Heart right ventricle (tissue), 16 donors: ENCODE measurements around the gene INSL3. TPM values are rescaled to one million over a fixed set of nuclear protein-coding genes. Genes with fewer than 3 reads are reported as not detected.

Source experiments
- ATAC-seq, 8 donors: fragments of 200-7000 bp; cut with Tn5 transposase; one replicate each; pipeline ENCODE4 v1.9.1; 2020; ENCODE audit warnings: mild to moderate bottlenecking in 8 of 8, moderate library complexity in 8 of 8, moderate number of reproducible peaks in 1 of 8
- DNase-seq, 2 donors: peaks; one replicate each; pipeline ENCODE4 v3.0.0-alpha.2; 2020
- H3K27ac ChIP-seq, 10 donors: fragments of 200-600 bp; sonication (generic) in 2 of 10; one replicate each; pipeline versions ENCODE4 v1.5.0 to v1.8.0; 2020 to 2022; ENCODE audit warnings: mild to moderate bottlenecking in 3 of 10
- H3K27me3 ChIP-seq, 7 donors: fragments of 200-600 bp; one replicate each; pipeline ENCODE4 v1.8.0; 2021 to 2022; ENCODE audit warnings: mild to moderate bottlenecking in 2 of 7
- H3K36me3 ChIP-seq, 9 donors: fragments of 200-600 bp; sonication (generic) in 1 of 9; one replicate each; pipeline versions ENCODE4 v1.5.0 to v1.8.0; 2020 to 2022; ENCODE audit warnings: mild to moderate bottlenecking in 2 of 9
- H3K4me1 ChIP-seq, 9 donors: fragments of 200-600 bp; sonication (generic) in 1 of 9; one replicate each; pipeline versions ENCODE4 v1.5.0 to v1.8.0; 2020 to 2022; ENCODE audit warnings: mild to moderate bottlenecking in 4 of 9
- H3K4me3 ChIP-seq, 10 donors: fragments of 200-600 bp; sonication (generic) in 2 of 10; one replicate each; pipeline versions ENCODE4 v1.5.0 to v1.8.0; 2020 to 2022; ENCODE audit warnings: mild to moderate bottlenecking in 7 of 10, moderate library complexity in 2 of 10
- H3K9me3 ChIP-seq, 11 donors: fragments of 200-600 bp in 10 of 11; sonication (generic) in 2 of 11; one replicate each; pipeline versions ENCODE4 v1.5.0 to v1.8.0; 2013 to 2022; ENCODE audit warnings: mild to moderate bottlenecking in 2 of 11, control low read depth in 1 of 11, moderate library complexity in 1 of 11
- CTCF ChIP-seq, 9 donors: fragments of 200-600 bp; sonication (generic) in 2 of 9; IDR thresholded peaks; one replicate each; pipeline versions ENCODE4 v1.5.0 to v1.8.0; 2021 to 2022; ENCODE audit warnings: antibody characterized with exemption in 9 of 9, mild to moderate bottlenecking in 5 of 9, moderate library complexity in 1 of 9
- WGBS, 2 donors: extraction: QIAGEN DNeasy Blood & Tissue Kit; methylation state at CpG; one replicate each; pipeline ENCODE4 v1.1.7; 2013; ENCODE audit warnings: inconsistent platforms in 1 of 2; 5-methylcytosine and 5-hydroxymethylcytosine counted together
- intact Hi-C, 10 donors: fragments of 100-400 bp; cut with DNase I; formaldehyde crosslinking; loops; one replicate each; pipeline versions ENCODE4 v1.11.1 to v1.14.2; 2022
- polyA plus RNA-seq, 2 donors: library from polyadenylated mRNA; stranded (reverse); fragments of 200-250 nt; gene quantifications; one replicate each; pipeline ENCODE4 v1.2.3, GENCODE V29; 2013
- total RNA-seq, 10 donors: library from RNA; stranded (reverse); fragmentation: NEBNext Ultra II Directional in 3 of 10; extraction: Animal tissue kit (Norgen Biotek cat#: 25700) in 3 of 10; gene quantifications; one replicate each; pipeline versions ENCODE4 v1.2.1 to v1.2.4, GENCODE V29; 2021 to 2023
- donor health status: Arrhythmogenic right ventricular cardiomyopathy.
- donor health status: ischemic (EF 13 %, LVEDD 7.1; RV severe dilation, severe dysfunction).
- donor health status: healthy with polysubstance abuse.
- donor health status: DM: no; HTN: yes; CAD: no.
- donor health status: DM: no; HTN: no; CAD: no.
- donor health status: ischemic (EF 25% LVEDD 6.9; RV normal size, moderate dysfunction).
- donor health status: ischemic (EF 25% LVEDD 5.7; RV mildly dilated, moderate dysfunction).
- donor health status: healthy.
- donor health status: DM: yes; HTN: yes; CAD: no.
- donor health status: Ischemic cardiomyopathy.
- donor health status: ischemic (EF 35%, LVEDD 5.7; RV mildly dilated, moderate dysfunction).
- donor health status: nonischemic (EF 11% LVEDD 7.7; RV severe dilation, severe dysfunction).
- donor health status: DM: yes; HTN: yes; CAD: no.
- donor health status: PGD.
- donor health status: ischemic (EF 29% LVEDD 5.4; RV normal size, mild dysfunction).
- donor health status: nonischemic (EF 23%, LVEDD 6.1; RV moderate dilation, normal function).

The INSL3 gene
- total and polyA plus RNA-seq, 12 donors = 0.04 TPM; not detected in 11

GRCh38 chr19:17811103-17811502 is 10.2 kb downstream of the INSL3 start:
- no peak overlapping the region for H3K4me3 ChIP-seq

GRCh38 chr19:17807731-17808316 is 13.5 kb downstream of the INSL3 start:
- H3K4me1 ChIP-seq = peaks cover 0 to 10% (median 0%) of the 10 kb centered on the region in 9 donors
- DNase-seq = no peak
- ATAC-seq = no peak
- H3K9me3 ChIP-seq = peaks cover 0 to 8% (median 0%) of the 10 kb centered on the region in 11 donors
- H3K36me3 ChIP-seq = no peaks in the 10 kb centered on the region
- peaks cover 0 to 76% (median 31%) of the 10 kb centered on the region in 7 donors for H3K27me3 ChIP-seq
- 47 to 58% methylated on average over 35 to 38 of the region's 38 CpGs for WGBS, 2 donors
- H3K27ac ChIP-seq = no peak overlapping the region
- intact Hi-C loops = no loop called here
- no peak for TF ChIP-seq CTCF (IDR thresholded peaks at IDR 0.05)
- H3K4me3 ChIP-seq = no peak overlapping the region

More at GRCh38 chr19:17811103-17811502, 10.2 kb downstream of the INSL3 start:
- 95 to 100% methylated on average over 2 of the region's 2 CpGs for WGBS, 2 donors
- Histone ChIP-seq H3K36me3 (no peaks in the 10 kb centered on the region), H3K9me3 (peaks cover 0 to 8% (median 0%) of the 10 kb centered on the region in 11 donors), H3K27me3 (peaks cover 0 to 78% (median 40%) of the 10 kb centered on the region in 7 donors), H3K27ac (no peak overlapping the region), H3K4me1 (no peaks in the 10 kb centered on the region)
- TF ChIP-seq CTCF (IDR thresholded peaks at IDR 0.05) = no peak
- intact Hi-C loops = no loop called here
- DNase-seq = no peak
- ATAC-seq = no peak

- no peak for ATAC-seq
- H3K36me3 ChIP-seq = no peaks in the 10 kb centered on the region
- no peak overlapping the region for H3K27ac ChIP-seq
- H3K9me3 ChIP-seq = peaks cover 0 to 8% (median 0%) of the 10 kb centered on the region in 11 donors
- intact Hi-C loops = no loop called here
- DNase-seq = no peak
- no peak for TF ChIP-seq CTCF (IDR thresholded peaks at IDR 0.05)
- 70 to 77% methylated on average over 3 of the region's 3 CpGs for WGBS, 2 donors
- peaks cover 0 to 14% (median 0%) of the 10 kb centered on the region in 9 donors for H3K4me1 ChIP-seq
- H3K4me3 ChIP-seq = no peak overlapping the region
- H3K27me3 ChIP-seq = peaks cover 0 to 75% (median 35%) of the 10 kb centered on the region in 7 donors
Observed at GRCh38 chr19:17806945-17807344, 14.4 kb downstream of the INSL3 start.

GRCh38 chr19:17805427-17805826 is 15.9 kb downstream of the INSL3 start:
- H3K27me3 ChIP-seq = peaks cover 0 to 81% (median 35%) of the 10 kb centered on the region in 7 donors
- TF ChIP-seq CTCF (IDR thresholded peaks at IDR 0.05) = no peak
- no peak overlapping the region for H3K4me3 ChIP-seq
- no peaks in the 10 kb centered on the region for H3K9me3 ChIP-seq
- peaks cover 0 to 14% (median 0%) of the 10 kb centered on the region in 9 donors for H3K4me1 ChIP-seq
- no peaks in the 10 kb centered on the region for H3K36me3 ChIP-seq
- 79 to 82% methylated on average over 4 of the region's 4 CpGs for WGBS, 2 donors
- no peak for ATAC-seq
- H3K27ac ChIP-seq = no peak overlapping the region
- intact Hi-C loops = no loop called here
- no peak for DNase-seq
